Measurements from ENCODE around the gene ADCY9.

ADCY9 gene

DNA sequence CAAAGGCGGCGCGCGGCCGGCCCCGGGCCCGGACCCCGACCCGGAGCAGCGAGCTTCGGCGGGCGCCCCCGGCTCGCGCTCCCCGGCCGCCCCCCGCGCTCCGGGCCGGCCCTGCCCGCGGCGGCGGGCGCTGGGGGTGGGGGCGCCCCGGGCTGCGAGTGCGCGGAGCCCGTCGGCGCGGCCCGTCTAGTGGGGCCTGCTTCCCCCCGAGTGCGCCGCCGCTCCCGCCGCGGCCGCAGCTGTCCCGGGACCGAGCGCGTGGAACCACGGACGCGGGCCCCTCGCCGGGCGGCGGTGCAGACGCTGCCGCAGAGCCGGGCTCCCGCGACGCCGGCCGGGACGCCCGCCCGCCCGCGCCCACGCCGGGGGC is 308 bp downstream of the ADCY9 start:
- H3K4me1 ChIP-seq (ENCODE audit: control insufficient read depth, insufficient read depth, low read length): peaks cover 48% of the 10 kb centered on the region
- H3K4me3 ChIP-seq (ENCODE audit: low read length): peak overlapping the region; percentile 75
- H3K4me2 ChIP-seq (ENCODE audit: low read length): peak overlapping the region; percentile 85
- no peaks in the 10 kb centered on the region for H3K9me3 ChIP-seq (replicated peaks; ENCODE audit: low read length)
- no peaks in the 10 kb centered on the region for H3K36me3 ChIP-seq (ENCODE audit: insufficient read depth, low read length)
- no peaks in the 10 kb centered on the region for H3K27me3 ChIP-seq (ENCODE audit: control insufficient read depth, insufficient read depth, low read length)
- no peak overlapping the region for H3K9ac ChIP-seq (ENCODE audit: low read depth, low read length)

DNA sequence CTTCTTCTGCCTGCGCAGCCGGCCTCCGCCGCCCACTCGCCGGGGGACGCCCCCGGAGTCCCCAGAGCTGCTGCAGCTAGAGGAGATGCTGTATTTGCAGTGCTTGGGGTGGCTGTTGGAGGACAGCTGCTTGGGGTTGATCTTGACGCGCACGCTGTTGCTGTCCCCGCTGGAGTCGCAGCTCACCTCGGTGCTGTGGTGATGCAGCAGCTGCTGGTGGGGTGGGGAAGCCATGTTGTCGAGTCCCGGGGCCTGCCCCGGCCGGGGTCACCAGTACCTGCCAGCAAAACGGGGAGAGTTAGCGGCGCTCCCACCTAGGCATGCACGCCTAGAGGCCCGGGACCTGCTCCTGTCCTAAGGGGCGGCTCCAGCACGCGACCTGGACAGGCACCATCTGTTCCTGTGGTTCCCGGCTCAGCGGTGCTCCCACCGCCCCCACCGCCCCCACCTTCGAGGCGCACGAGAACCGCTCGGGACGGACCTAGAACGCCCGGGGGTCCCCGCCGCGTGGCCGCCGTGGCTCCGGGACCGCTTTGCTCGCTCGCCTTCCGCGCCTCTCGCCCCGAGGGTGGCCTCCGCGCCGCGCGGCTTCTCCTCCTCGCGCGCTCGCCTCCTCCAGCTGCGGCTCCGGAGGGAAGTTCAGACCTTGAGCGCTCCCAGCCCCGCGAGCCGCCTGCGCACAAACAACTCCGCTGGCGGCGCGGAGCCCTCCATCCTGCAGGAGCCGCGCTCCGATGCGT is 863 bp downstream of the ADCY9 start:
- Histone ChIP-seq H3K9me3 (replicated peaks; ENCODE audit: low read length) (no peaks in the 10 kb centered on the region), H3K27me3 (ENCODE audit: control insufficient read depth, insufficient read depth, low read length) (no peaks in the 10 kb centered on the region), H3K36me3 (ENCODE audit: insufficient read depth, low read length) (no peaks in the 10 kb centered on the region), H3K4me2 (ENCODE audit: low read length) (peak overlapping the region; percentile 85), H3K9ac (ENCODE audit: low read depth, low read length) (peak overlapping the region; percentile 57), H3K4me3 (ENCODE audit: low read length) (peak overlapping the region; percentile 75), H3K4me1 (ENCODE audit: control insufficient read depth, insufficient read depth, low read length) (peaks cover 50% of the 10 kb centered on the region)

DNA sequence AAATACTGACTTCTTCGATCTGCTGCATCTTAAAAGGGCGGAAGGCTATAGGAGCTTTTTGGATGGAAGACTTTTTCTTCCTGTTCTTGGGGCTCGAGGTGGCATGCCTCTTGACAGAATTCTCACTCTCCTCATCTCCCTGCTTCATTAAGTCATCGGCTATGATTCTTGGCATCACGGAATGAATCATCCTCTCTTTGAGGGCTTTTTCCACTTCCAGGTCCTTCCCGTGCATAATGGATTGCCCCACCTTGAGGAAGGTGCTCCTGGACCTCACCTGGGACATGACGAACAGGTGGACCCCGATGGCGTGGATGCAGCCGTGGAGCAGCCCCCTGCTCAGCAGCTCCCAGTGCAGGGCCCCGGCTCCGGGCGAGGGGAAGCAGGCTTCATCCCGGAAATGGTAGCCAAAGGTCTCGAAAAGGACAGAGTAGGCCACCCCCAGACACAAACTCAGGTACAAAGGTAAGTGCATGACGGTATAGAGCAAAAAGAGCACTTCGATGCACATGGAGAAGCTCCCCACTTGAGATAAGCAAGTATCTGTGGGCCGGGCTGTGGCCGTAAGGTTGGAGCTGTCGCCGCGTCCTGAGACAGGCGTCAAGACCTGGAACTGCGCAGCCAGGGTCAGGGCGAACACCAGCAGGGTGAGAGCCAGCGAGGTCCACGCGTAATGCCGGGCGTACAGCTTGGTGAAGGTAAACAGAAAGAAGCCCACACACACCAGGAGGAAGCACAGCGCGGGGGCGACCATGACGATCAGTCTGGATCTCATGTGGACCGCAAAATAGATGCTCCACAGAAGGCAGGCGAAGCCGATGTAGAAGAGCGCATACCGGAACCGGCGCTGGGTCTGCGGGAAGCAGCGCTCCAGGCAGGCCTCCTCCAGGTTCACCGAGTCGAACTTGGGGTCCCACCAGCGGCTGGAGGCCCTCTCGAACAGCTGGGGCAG is 1.7 kb downstream of the ADCY9 start:
- Histone ChIP-seq H3K4me1 (ENCODE audit: control insufficient read depth, insufficient read depth, low read length) (peaks cover 50% of the 10 kb centered on the region), H3K9me3 (replicated peaks; ENCODE audit: low read length) (no peaks in the 10 kb centered on the region), H3K36me3 (ENCODE audit: insufficient read depth, low read length) (no peaks in the 10 kb centered on the region), H3K9ac (ENCODE audit: low read depth, low read length) (no peak overlapping the region), H3K4me2 (ENCODE audit: low read length) (peak overlapping the region; percentile 94), H3K27me3 (ENCODE audit: control insufficient read depth, insufficient read depth, low read length) (no peaks in the 10 kb centered on the region), H3K4me3 (ENCODE audit: low read length) (peak overlapping the region; percentile 75)

DNA sequence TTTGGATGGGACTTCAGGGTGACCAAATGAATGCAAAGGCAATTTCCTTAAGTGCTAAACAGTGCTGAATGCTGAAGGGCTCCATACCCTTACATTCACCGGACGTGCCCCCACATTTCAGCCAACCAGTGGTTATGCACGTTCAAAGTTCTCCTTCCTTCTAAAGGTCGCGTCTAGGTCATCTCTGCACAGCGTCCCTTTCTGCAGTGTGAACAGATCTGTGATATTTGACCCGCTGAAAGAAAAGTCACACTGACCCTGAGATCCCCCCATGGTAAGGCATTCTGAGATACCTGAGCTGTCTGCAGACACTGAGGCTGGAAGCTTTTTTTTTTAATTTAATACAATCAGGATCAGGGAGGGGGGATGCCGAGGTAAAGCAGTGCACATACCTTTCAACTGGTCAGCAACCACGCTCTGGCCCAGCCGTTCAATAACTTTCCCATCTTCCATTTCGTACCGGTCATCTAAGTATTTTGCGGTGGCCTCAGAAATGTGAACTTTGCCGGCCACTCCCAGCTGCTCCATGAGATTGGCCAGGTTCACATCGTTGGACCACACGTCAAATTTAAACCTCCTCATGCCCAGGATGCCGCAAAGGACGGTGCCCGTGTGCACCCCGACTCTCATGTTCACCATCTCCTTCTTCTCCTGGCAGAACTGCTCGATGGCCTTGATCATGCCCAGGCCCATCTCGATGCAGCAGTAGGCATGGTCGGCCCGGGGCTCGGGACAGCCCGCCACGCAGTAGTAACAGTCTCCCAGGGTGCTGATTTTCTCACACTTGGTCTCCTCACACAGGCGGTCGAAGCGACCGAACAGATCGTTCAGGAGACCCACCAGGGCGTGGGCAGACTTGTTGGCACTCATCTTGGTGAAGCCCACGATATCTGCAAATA is 2.6 kb downstream of the ADCY9 start:
- no peaks in the 10 kb centered on the region for H3K9me3 ChIP-seq (replicated peaks; ENCODE audit: low read length)
- no peak overlapping the region for H3K9ac ChIP-seq (ENCODE audit: low read depth, low read length)
- no peaks in the 10 kb centered on the region for H3K36me3 ChIP-seq (ENCODE audit: insufficient read depth, low read length)
- H3K4me1 ChIP-seq (ENCODE audit: control insufficient read depth, insufficient read depth, low read length): peaks cover 50% of the 10 kb centered on the region
- H3K4me2 ChIP-seq (ENCODE audit: low read length): peak overlapping the region; percentile 94
- H3K27me3 ChIP-seq (ENCODE audit: control insufficient read depth, insufficient read depth, low read length): no peaks in the 10 kb centered on the region
- H3K4me3 ChIP-seq (ENCODE audit: low read length): peak overlapping the region; percentile 40

DNA sequence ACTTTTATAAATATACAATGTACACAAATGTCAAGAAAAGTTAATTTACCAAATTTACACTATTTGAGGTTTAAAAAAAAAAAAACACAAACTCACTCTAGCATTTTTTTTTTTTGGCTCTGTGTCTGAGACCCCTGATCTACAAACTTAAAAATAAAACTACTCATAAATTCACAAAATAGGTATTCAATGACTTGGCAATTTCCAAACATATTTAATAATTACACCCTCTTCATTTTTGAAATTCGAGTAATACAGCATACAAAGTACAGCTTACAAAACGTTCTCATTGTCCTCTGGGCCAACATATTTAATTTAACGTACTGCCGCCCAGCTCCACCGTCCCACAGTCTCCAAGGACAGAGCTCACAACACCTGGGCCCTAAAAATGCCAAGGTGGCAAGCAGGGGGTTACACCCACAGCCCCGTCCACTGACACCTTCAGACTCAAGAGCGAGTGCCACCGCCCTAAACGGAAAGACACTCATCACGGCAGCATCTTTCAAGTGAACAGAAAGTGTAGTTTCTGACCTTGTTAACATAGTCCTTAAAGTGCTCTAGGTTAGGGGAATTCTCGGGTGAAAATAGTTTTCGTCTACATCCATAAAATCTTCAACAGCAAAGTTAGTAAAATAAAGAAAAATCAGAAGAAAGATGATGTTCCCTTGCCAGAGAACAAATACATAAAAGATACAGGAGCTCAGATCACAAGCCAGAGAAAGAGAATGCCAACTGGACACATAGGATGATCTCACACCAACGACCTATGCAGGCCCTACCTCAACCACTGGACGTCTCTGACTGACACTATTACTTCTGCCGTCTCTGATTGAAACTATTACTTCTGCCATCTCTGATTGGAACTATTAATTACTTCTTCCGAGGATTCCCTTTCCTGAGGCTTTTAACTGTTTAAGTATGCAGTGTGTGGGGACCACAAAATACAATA is 4.2 kb downstream of the ADCY9 start:
- H3K27me3 ChIP-seq (ENCODE audit: control insufficient read depth, insufficient read depth, low read length): no peaks in the 10 kb centered on the region
- H3K4me1 ChIP-seq (ENCODE audit: control insufficient read depth, insufficient read depth, low read length): peaks cover 47% of the 10 kb centered on the region
- H3K9me3 ChIP-seq (replicated peaks; ENCODE audit: low read length): no peaks in the 10 kb centered on the region
- peak overlapping the region; percentile 94 for H3K4me2 ChIP-seq (ENCODE audit: low read length)
- peak overlapping the region; percentile 68 for H3K4me3 ChIP-seq (ENCODE audit: low read length)
- peak overlapping the region; percentile 63 for H3K9ac ChIP-seq (ENCODE audit: low read depth, low read length)
- no peaks in the 10 kb centered on the region for H3K36me3 ChIP-seq (ENCODE audit: insufficient read depth, low read length)

DNA sequence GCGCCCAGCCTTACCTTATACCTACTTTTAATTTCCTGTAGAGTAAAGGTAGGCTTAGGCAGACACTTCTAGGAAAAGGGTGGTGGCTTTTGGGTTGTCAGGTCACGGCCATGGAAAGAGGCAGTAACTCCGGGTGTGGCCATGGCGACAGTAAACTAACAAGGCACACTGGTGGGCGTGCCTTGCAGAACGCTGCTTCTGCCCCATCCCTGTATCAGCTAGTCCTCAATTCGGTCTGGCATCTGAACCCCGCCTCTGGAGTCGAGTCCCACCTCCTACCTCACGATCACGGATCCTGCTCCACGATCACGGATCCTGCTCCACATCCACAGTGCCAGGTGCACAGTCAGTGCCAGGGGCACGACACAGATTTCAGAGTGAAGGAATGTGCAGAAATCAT is 5.6 kb downstream of the ADCY9 start:
- Histone ChIP-seq H3K27me3 (ENCODE audit: control insufficient read depth, insufficient read depth, low read length) (no peaks in the 10 kb centered on the region), H3K4me2 (ENCODE audit: low read length) (peak overlapping the region; percentile 94), H3K4me1 (ENCODE audit: control insufficient read depth, insufficient read depth, low read length) (peaks cover 43% of the 10 kb centered on the region), H3K36me3 (ENCODE audit: insufficient read depth, low read length) (no peaks in the 10 kb centered on the region), H3K9me3 (replicated peaks; ENCODE audit: low read length) (no peaks in the 10 kb centered on the region), H3K4me3 (ENCODE audit: low read length) (no peak overlapping the region), H3K9ac (ENCODE audit: low read depth, low read length) (no peak overlapping the region)

DNA sequence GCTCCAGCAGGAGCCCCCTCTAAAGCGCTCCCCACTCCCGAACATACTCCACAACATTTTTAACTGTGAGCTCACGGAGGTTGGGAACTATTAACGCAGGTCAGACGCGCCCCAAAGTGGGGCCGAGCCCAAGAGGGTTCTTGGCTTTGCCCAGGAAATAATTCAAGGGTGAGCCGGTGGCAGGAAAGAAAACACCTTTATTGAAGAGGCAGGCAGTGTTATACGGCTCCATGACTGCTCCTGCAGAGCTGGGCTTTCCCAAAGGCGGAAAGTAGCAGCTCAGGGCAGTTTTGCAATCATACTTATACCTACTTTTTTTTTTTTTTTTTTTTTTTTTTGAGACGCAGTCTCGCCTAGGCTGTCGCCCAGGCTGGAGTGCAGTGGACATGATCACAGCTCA is 6.2 kb downstream of the ADCY9 start:
- H3K9me3 ChIP-seq (replicated peaks; ENCODE audit: low read length): no peaks in the 10 kb centered on the region
- H3K9ac ChIP-seq (ENCODE audit: low read depth, low read length): no peak overlapping the region
- H3K27me3 ChIP-seq (ENCODE audit: control insufficient read depth, insufficient read depth, low read length): no peaks in the 10 kb centered on the region
- no peak overlapping the region for H3K4me2 ChIP-seq (ENCODE audit: low read length)
- no peaks in the 10 kb centered on the region for H3K36me3 ChIP-seq (ENCODE audit: insufficient read depth, low read length)
- H3K4me3 ChIP-seq (ENCODE audit: low read length): no peak overlapping the region
- peaks cover 39% of the 10 kb centered on the region for H3K4me1 ChIP-seq (ENCODE audit: control insufficient read depth, insufficient read depth, low read length)

DNA sequence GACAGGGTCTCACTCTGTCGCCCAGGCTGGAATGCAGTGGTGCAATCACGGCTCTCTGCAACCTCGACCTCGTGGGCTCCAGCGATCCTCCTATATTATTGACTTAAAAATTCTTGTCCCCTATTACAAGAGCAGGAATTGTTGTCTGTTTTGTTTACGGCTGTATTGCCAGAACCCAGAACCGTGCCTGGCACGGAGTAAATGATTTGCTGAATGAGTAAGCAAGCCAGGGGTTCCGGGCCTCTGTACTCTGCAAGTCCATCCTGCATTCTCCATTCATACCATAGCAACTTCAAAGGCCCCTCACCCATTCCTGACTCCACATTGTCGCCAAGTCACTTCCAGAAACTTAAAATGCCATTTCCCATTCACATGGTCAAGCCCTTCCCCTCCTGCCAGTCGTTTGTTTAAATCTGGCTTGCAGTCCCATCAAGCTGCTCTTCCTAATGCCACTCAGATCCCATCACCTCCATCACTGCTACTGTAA is 6.9 kb downstream of the ADCY9 start:
- Histone ChIP-seq H3K27me3 (ENCODE audit: control insufficient read depth, insufficient read depth, low read length) (no peaks in the 10 kb centered on the region), H3K9me3 (replicated peaks; ENCODE audit: low read length) (no peaks in the 10 kb centered on the region), H3K9ac (ENCODE audit: low read depth, low read length) (no peak overlapping the region), H3K4me1 (ENCODE audit: control insufficient read depth, insufficient read depth, low read length) (peaks cover 32% of the 10 kb centered on the region), H3K36me3 (ENCODE audit: insufficient read depth, low read length) (no peaks in the 10 kb centered on the region), H3K4me3 (ENCODE audit: low read length) (no peak overlapping the region), H3K4me2 (ENCODE audit: low read length) (no peak overlapping the region)

DNA sequence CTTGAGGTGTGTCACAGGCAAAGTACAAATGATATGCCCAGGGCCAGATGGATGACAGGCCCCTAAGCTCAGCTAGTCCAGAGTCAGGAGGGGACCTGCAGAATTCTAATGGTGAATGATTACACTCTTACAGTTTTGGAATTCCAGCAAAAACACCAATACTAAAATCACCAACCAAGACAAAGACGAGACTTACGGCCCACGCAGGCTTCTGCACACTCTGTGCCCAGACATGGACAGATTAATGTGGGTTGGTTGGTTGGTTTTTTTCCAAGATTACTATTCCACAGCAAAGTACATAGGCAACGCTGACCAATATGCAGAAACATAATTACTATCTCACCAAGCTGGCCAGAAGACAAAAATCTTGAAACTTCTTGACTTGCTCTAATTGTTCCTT is 9.7 kb downstream of the ADCY9 start:
- Histone ChIP-seq H3K4me3 (ENCODE audit: low read length) (no peak overlapping the region), H3K36me3 (ENCODE audit: insufficient read depth, low read length) (no peaks in the 10 kb centered on the region), H3K4me1 (ENCODE audit: control insufficient read depth, insufficient read depth, low read length) (peaks cover 7% of the 10 kb centered on the region), H3K27me3 (ENCODE audit: control insufficient read depth, insufficient read depth, low read length) (no peaks in the 10 kb centered on the region), H3K9me3 (replicated peaks; ENCODE audit: low read length) (no peaks in the 10 kb centered on the region), H3K9ac (ENCODE audit: low read depth, low read length) (no peak overlapping the region), H3K4me2 (ENCODE audit: low read length) (no peak overlapping the region)

DNA sequence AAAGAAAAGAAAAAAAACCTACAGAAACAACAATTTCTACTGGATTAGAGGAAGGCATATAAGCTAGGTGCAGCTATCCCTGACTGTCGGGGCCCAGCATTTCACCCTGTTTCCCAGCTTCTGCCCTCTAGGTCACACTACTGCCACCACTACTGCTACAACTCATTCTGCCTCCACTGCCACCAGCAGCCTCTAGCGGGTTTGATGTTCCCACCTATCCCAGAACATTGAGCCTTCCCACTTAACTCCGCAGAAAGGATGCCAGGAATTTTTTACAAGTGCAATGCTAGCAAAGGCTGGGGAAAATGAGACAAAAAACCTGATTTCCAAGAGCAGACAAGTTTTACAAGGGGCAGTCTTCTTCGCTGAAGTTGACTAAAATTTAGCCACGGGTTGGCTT is 10.4 kb downstream of the ADCY9 start:
- H3K4me3 ChIP-seq (ENCODE audit: low read length): no peak overlapping the region
- H3K4me2 ChIP-seq (ENCODE audit: low read length): no peak overlapping the region
- no peaks in the 10 kb centered on the region for H3K27me3 ChIP-seq (ENCODE audit: control insufficient read depth, insufficient read depth, low read length)
- H3K36me3 ChIP-seq (ENCODE audit: insufficient read depth, low read length): no peaks in the 10 kb centered on the region
- H3K4me1 ChIP-seq (ENCODE audit: control insufficient read depth, insufficient read depth, low read length): peaks cover under 1% of the 10 kb centered on the region
- H3K9me3 ChIP-seq (replicated peaks; ENCODE audit: low read length): no peaks in the 10 kb centered on the region
- H3K9ac ChIP-seq (ENCODE audit: low read depth, low read length): no peak overlapping the region
